K562 (cell line): Measurements from ENCODE around the gene IDUA. TPM values are rescaled to one million over a fixed set of nuclear protein-coding genes. Genes with fewer than 3 reads are reported as not detected.
A peak's percentile ranks its signal among the peaks of the same experiment; 100 is the strongest.

Experiments
- ATAC-seq: fragments of 200-7000 bp; cut with Tn5 transposase; 3 replicates; pipeline ENCODE4 v1.9.1; 2020; ENCODE audit warnings: moderate library complexity
- BruUV-seq: library from RNA; stranded (reverse); fragments of 400-500 nt; replicated peaks from 2 replicates; lab custom pipeline; 2021; lab: Mats Ljungman, UMichigan
- CTCF ChIA-PET: fragments of 300-600 bp; formaldehyde crosslinking; extraction: SDS; loops from one replicate; lab custom pipeline; 2021; ENCODE audit warnings: low intra/inter-chr PET ratio; lab: Yijun Ruan, JAX
- POLR2A ChIA-PET: fragments of 300-600, 350-650 bp; sonication (Branson Sonifier 250); formaldehyde crosslinking; extraction: SDS; loops from one replicate; lab custom pipeline; 2021; ENCODE audit warnings: antibody characterized with exemption, inconsistent platforms; lab: Yijun Ruan, JAX
- DNase-seq, 4 experiments: peaks; one replicate each; pipeline versions ENCODE4 v3.0.0 to v3.0.0-alpha.2; 2011 to 2018; ENCODE audit warnings: low spot score in 3 of 4, mixed read lengths in 3 of 4; ENCODE audit errors: extremely low read depth in 1 of 4
- FAIRE-seq: peaks from 2 replicates; lab custom pipeline; 2011; peaks lifted over from hg19 to GRCh38; lab: Jason Lieb, UNC
- H2AFZ ChIP-seq: 2 replicates; pipeline ENCODE4 v1.6.0; 2011; ENCODE audit warnings: low read depth, low read length, control low read depth, inconsistent platforms
- H3K27ac ChIP-seq: fragments of 200-600 bp; 3 replicates; pipeline ENCODE4 v1.8.0; 2011; ENCODE audit warnings: low read depth, mild to moderate bottlenecking, control low read depth, inconsistent platforms, low read length, moderate library complexity, mixed read lengths; ENCODE audit errors: extremely low read depth
- H3K27me3 ChIP-seq, 2 experiments: fragments of 300-600 bp in 1 of 2; 2 replicates in 1 of 2; 3 replicates in 1 of 2; pipeline versions ENCODE4 v1.6.0 to v1.8.0; 2011; ENCODE audit warnings: inconsistent platforms in 2 of 2, low read length in 2 of 2, mild to moderate bottlenecking in 1 of 2, mixed read lengths in 1 of 2, moderate library complexity in 1 of 2; ENCODE audit not compliant: control insufficient read depth in 2 of 2, insufficient read depth in 2 of 2
- H3K36me3 ChIP-seq: fragments of 300-600 bp; 3 replicates; pipeline ENCODE4 v1.8.0; 2011; ENCODE audit warnings: mild to moderate bottlenecking, low read length, inconsistent platforms; ENCODE audit not compliant: control insufficient read depth, insufficient read depth
- H3K4me1 ChIP-seq, 2 experiments: fragments of 200-600 bp in 1 of 2; replicated peaks in 1 of 2; 2 replicates in 1 of 2; 3 replicates in 1 of 2; pipeline versions ENCODE4 v1.5.1 to v1.8.0; 2011; ENCODE audit warnings: inconsistent platforms in 2 of 2, low read length in 2 of 2, mild to moderate bottlenecking in 1 of 2, mixed read lengths in 1 of 2, moderate library complexity in 1 of 2; ENCODE audit not compliant: control insufficient read depth in 2 of 2, insufficient read depth in 2 of 2
- H3K4me2 ChIP-seq: 2 replicates; pipeline ENCODE4 v1.6.1; 2011; ENCODE audit warnings: low read length, control low read depth, inconsistent platforms, mixed read lengths; ENCODE audit not compliant: insufficient read depth
- H3K4me3 ChIP-seq: fragments of 200-600 bp; sonication (generic), shearing (Covaris generic); 2 replicates; pipeline ENCODE4 v1.5.1; 2016; ENCODE audit warnings: control low read depth, inconsistent platforms
- H3K79me2 ChIP-seq: fragments of 200-600 bp; 3 replicates; pipeline ENCODE4 v1.8.0; 2011; ENCODE audit warnings: low read length, inconsistent platforms; ENCODE audit not compliant: control insufficient read depth, insufficient read depth
- H3K9ac ChIP-seq, 2 experiments: 2 replicates each; pipeline versions ENCODE4 v1.6.0 to v1.6.1; 2011; ENCODE audit warnings: low read depth in 2 of 2, low read length in 2 of 2, control low read depth in 1 of 2, inconsistent platforms in 1 of 2, mild to moderate bottlenecking in 1 of 2, mixed read lengths in 1 of 2; ENCODE audit not compliant: insufficient read depth in 1 of 2
- H3K9me1 ChIP-seq: one replicate; pipeline ENCODE4 v1.6.0; 2011; ENCODE audit warnings: inconsistent platforms, mild to moderate bottlenecking, low read length, moderate library complexity; ENCODE audit not compliant: control insufficient read depth, insufficient read depth
- H3K9me3 ChIP-seq: replicated peaks from 2 replicates; pipeline ENCODE4 v1.5.1; 2011; ENCODE audit warnings: low read depth, low read length, inconsistent platforms; ENCODE audit not compliant: control insufficient read depth, insufficient read depth
- H4K20me1 ChIP-seq: replicated peaks from 2 replicates; pipeline ENCODE4 v1.6.1; 2011; ENCODE audit warnings: low read length, inconsistent platforms, mixed read lengths; ENCODE audit not compliant: control insufficient read depth, insufficient read depth
- DACH1 ChIP-seq: fragments of 450-650 bp; IDR thresholded peaks from 2 replicates; pipeline ENCODE4 v1.6.1; 2018; ENCODE audit not compliant: partially characterized antibody
- HNRNPH1 ChIP-seq: fragments of 200-400 bp; formaldehyde crosslinking; optimal IDR thresholded peaks from 2 replicates; pipeline ENCODE3; 2017; ENCODE audit warnings: low read depth, mild to moderate bottlenecking, low read length, moderate library complexity
- NR2C2 ChIP-seq, 2 experiments: fragments of 200-800 bp in 1 of 2; sonication (Bioruptor generic) in 1 of 2; sonication (generic) in 1 of 2; formaldehyde crosslinking in 1 of 2; IDR thresholded peaks; 2 replicates each; pipeline versions ENCODE4 v1.6.1 to v1.8.0; 2016 to 2022; ENCODE audit warnings: mild to moderate bottlenecking in 1 of 2, missing compliant biosample characterization in 1 of 2, missing genetic modification characterization in 1 of 2, missing genetic modification reagents in 1 of 2
- STAT5B ChIP-seq: fragments of 250-450 bp; sonication (Bioruptor Pico); IDR thresholded peaks from 2 replicates; pipeline ENCODE4 v1.8.0; 2021; ENCODE audit warnings: mild to moderate bottlenecking, inconsistent platforms
- TAF9B ChIP-seq: fragments of 450-650 bp; IDR thresholded peaks from 2 replicates; pipeline ENCODE4 v1.6.1; 2018; ENCODE audit warnings: mild to moderate bottlenecking; ENCODE audit not compliant: partially characterized antibody
- WGBS: fragments of 100-300 bp; shearing (Covaris generic); methylation state at CpG from one replicate; pipeline ENCODE4 v1.1.6; 2016; ENCODE audit warnings: low coverage, mixed read lengths; ENCODE audit not compliant: insufficient coverage; ENCODE audit errors: missing lambda C conversion rate; 5-methylcytosine and 5-hydroxymethylcytosine counted together
- in situ Hi-C: fragments of 300-500 bp; cut with MboI; formaldehyde crosslinking; loops from 4 replicates; pipeline ENCODE4 v1.15.0; 2018; ENCODE audit warnings: inconsistent platforms, mixed read lengths
- intact Hi-C: fragments of 100-400 bp; cut with micrococcal nuclease; formaldehyde crosslinking; loops from 2 replicates; pipeline ENCODE4 v1.14.2; 2022
- polyA plus RNA-seq, 8 experiments: library from polyadenylated mRNA; depleted of rRNA in 4 of 8; stranded (reverse) in 5 of 8; unstranded in 3 of 8; fragments of >200 nt; fragmentation: Nextera tagmentation in 2 of 8; fragmentation: Illumina TruSeq in 1 of 8; extraction: Ambion mirVana in 2 of 8; extraction: Trizol in 1 of 8; gene quantifications; 2 replicates each; pipeline versions ENCODE4 v1.2.1 to v1.2.3, GENCODE V29; 2011 to 2014; ENCODE audit warnings: inconsistent platforms in 1 of 8, missing spikeins in 1 of 8
- total RNA-seq, 7 experiments: library from RNA; depleted of rRNA in 6 of 7; stranded (reverse); fragments of >200 nt in 6 of 7; fragmentation: Illumina TruSeq in 2 of 7; extraction: Trizol in 2 of 7; gene quantifications; 2 replicates each; pipeline versions ENCODE4 v1.2.1 to v1.2.3, GENCODE V29; 2011 to 2021; ENCODE audit warnings: low replicate concordance in 1 of 7

The IDUA gene
- total and polyA plus RNA-seq, 9 of the 15 experiments (the other 6 are each of a cell fraction or from before 2014, with no cell fraction given), result 0.04 to 16.1 (median 1.2) TPM

DNA sequence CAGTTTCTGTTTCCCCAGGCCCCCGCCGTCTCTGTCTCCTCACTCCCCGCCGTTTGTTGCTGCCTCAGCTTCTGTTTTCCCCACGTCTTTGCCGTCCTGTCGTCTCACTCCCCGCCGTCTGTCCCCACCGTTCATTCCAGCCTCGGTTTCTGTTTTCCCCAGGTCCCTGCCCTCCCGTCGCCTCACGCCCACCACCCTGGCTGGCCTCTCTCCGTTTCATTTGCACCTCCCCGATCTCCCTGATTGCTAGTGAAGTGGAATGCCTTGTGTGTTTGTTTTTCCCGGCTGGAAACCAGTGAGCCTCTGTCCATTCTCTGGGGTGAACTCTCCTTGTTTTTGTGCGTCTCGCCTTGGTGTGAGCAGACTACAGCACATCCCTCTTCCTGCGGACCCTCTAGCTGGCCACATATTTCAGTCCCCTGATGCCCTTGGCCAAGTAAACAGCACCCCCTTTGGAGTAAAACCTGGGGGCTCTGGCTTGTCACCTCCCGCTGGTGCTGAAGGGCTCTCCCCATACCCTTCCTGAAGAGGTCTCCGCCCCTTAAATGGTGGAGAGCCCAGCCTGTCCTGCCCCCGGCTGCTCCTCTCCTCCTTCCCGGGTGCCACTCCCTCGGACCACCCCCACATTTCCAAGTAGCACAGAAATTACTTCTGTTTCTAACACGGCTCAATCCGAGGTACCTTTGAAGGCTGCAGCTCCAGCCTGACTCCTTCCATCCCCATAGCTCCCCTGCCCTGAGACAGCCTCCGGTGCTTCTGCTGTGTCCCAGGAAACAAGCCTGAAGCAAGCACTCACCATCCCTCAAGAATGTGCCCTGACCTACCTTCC, 41.4 kb upstream of the IDUA start:
- no peaks in the 10 kb centered on the region for H3K79me2 ChIP-seq
- H3K9me3 ChIP-seq, result no peaks in the 10 kb centered on the region
- no peak overlapping the region for H3K4me3 ChIP-seq
- H3K27ac ChIP-seq, result no peak overlapping the region
- H3K4me1 ChIP-seq, result peaks cover 0 to 42% of the 10 kb centered on the region in 2 experiments; a peak in 2 of 5 replicates
- 49% methylated on average over 28 of the region's 28 CpGs for whole genome bisulfite sequencing
- ChIA-PET CTCF (no interaction called here), POLR2A (interaction anchor here (2.8 kb wide), 1 partner anchor 13 kb away, joined by 11 read pairs; the partner anchor contains the start of genes GAK and TMEM175)
- no peaks in the 10 kb centered on the region for H3K27me3 ChIP-seq
- no peak for TF ChIP-seq HNRNPH1
- TF ChIP-seq NR2C2 (CRISPR knock-in tag; IDR thresholded peaks at IDR 0.05), result no peak
- no peak for TF ChIP-seq NR2C2 (tag; IDR thresholded peaks at IDR 0.05)
- TF ChIP-seq TAF9B, result no peak
- no peak for TF ChIP-seq DACH1
- no peak for TF ChIP-seq STAT5B (CRISPR knock-in tag)
- intact Hi-C loops, result no loop called here
- no peak for DNase-seq
- H2AFZ ChIP-seq, result no peak overlapping the region
- H3K36me3 ChIP-seq, result no peaks in the 10 kb centered on the region
- FAIRE-seq, result no peak
- in situ Hi-C loops, result no loop called here
- no peaks in the 10 kb centered on the region for H3K9me1 ChIP-seq
- no peak overlapping the region for H3K4me2 ChIP-seq
- ATAC-seq, result no peak; the same call in 2 of the 3 replicates
- no TSS peak for BruUV-seq
- H4K20me1 ChIP-seq, result 0 out of 2 replicates have a peak, but pooled peaks cover 4% of the 10 kb centered on the region
- peak overlapping the region in 1 of 2 experiments; percentile 53; a peak in 2 of 4 replicates for H3K9ac ChIP-seq
